HG03520 (cell line): Measurements from ENCODE around the gene ZMAT5.

ENCODE experiments used
- ATAC-seq: cut with Tn5 transposase; IDR thresholded peaks from one replicate; pipeline ENCODE4 v1.9.1; 2021; ENCODE audit warnings: mild to moderate bottlenecking, moderate library complexity; ENCODE audit not compliant: unreplicated experiment

ZMAT5 gene

GRCh38 chr22:29787371-29787980, 20.7 kb upstream of the ZMAT5 start:
- ATAC-seq: no peak

- no peak for ATAC-seq
Observed at GRCh38 chr22:29786031-29786430, 19.2 kb upstream of the ZMAT5 start.

GRCh38 chr22:29784451-29785361, 17.9 kb upstream of the ZMAT5 start:
- no peak for ATAC-seq

- no peak for ATAC-seq
Observed at GRCh38 chr22:29782061-29782845, 15.4 kb upstream of the ZMAT5 start.

- ATAC-seq: no peak
Observed at GRCh38 chr22:29780748-29781676, 14.2 kb upstream of the ZMAT5 start.

GRCh38 chr22:29780220-29780619, 13.4 kb upstream of the ZMAT5 start:
- no peak for ATAC-seq

GRCh38 chr22:29773233-29773632, 6.4 kb upstream of the ZMAT5 start:
- ATAC-seq: no peak

- no peak for ATAC-seq
Observed at GRCh38 chr22:29772170-29772641, 5.4 kb upstream of the ZMAT5 start.

GRCh38 chr22:29769723-29770321, 3.0 kb upstream of the ZMAT5 start:
- no peak for ATAC-seq

- no peak for ATAC-seq
Observed at GRCh38 chr22:29768052-29768693, 1.4 kb upstream of the ZMAT5 start.

- peak; percentile 57 for ATAC-seq
Observed at GRCh38 chr22:29767171-29768051, 604 bp upstream of the ZMAT5 start, which contains the start of gene UQCR10. TSS of gene UQCR10 (plus strand) at chr22:29767369. CDS start at chr22:29767399, 30 bp downstream.

- ATAC-seq: peak; percentile 3
Observed at GRCh38 chr22:29765905-29766631, 739 bp downstream of the ZMAT5 start.

GRCh38 chr22:29762263-29762662, 4.5 kb downstream of the ZMAT5 start:
- ATAC-seq: no peak

- ATAC-seq: no peak
Observed at GRCh38 chr22:29758959-29759358, 7.8 kb downstream of the ZMAT5 start.

GRCh38 chr22:29758068-29758622, 8.7 kb downstream of the ZMAT5 start:
- no peak for ATAC-seq

- ATAC-seq: no peak
Observed at GRCh38 chr22:29757096-29757495, 9.7 kb downstream of the ZMAT5 start.

GRCh38 chr22:29756341-29756740, 10.5 kb downstream of the ZMAT5 start:
- no peak for ATAC-seq
